PFSK-1 (cell line): ENCODE data around the gene SMIM31.

Experiments used
- FOXP2 ChIP-seq: optimal IDR thresholded peaks from 2 replicates; pipeline ENCODE3; 2011; ENCODE audit warnings: borderline replicate concordance, control low read depth, inconsistent platforms; ENCODE audit not compliant: insufficient read depth; ENCODE audit errors: extremely low read length, extremely low read depth
- POLR2AphosphoS5 ChIP-seq: IDR thresholded peaks from 2 replicates; pipeline ENCODE4 v1.6.1; 2012; ENCODE audit warnings: low read depth, mild to moderate bottlenecking, control low read depth, low read length, moderate library complexity
- SIN3A ChIP-seq: IDR thresholded peaks from 2 replicates; pipeline ENCODE4 v1.6.1; 2012; ENCODE audit warnings: mild to moderate bottlenecking, low read length, moderate library complexity, borderline replicate concordance; ENCODE audit not compliant: insufficient read depth
- TAF1 ChIP-seq: IDR thresholded peaks from 2 replicates; pipeline ENCODE4 v1.6.1; 2012; ENCODE audit warnings: low read length, control low read depth, borderline replicate concordance; ENCODE audit not compliant: insufficient read depth
- TF ChIP-seq, protein P1 (sequence below), 2 experiments: IDR thresholded peaks; 2 replicates each; pipeline versions ENCODE4 v1.6.1 to v1.8.0; 2011 to 2012; ENCODE audit warnings: low read depth in 2 of 2, low read length in 2 of 2, control low read depth in 1 of 2, inconsistent platforms in 1 of 2, mild to moderate bottlenecking in 1 of 2, moderate library complexity in 1 of 2; ENCODE audit not compliant: insufficient read depth in 1 of 2

The SMIM31 gene

DNA sequence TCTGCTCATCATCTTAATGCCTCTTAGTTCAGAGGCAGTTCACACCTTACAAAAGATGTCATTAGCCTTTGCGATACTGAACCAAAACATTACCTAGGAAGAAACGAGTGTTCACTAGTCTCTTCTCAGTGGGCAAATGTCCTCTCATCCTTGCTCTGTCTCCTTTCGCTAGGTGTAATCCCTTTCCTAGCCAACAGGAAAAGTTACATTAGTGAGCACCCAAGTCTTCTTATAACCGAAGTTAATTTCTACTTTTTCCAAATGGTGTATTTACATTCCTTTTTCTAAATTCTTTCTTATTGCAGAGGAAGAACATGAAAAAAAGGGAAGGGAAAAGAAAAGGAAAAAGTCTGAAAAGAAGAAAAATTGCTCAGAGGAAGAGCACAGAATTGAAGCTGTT is 46.9 kb downstream of the SMIM31 start:
- TF ChIP-seq SIN3A (no peak), POLR2AphosphoS5 (no peak), TAF1 (no peak), FOXP2 (no peak)
- TF ChIP-seq, protein P1, sequence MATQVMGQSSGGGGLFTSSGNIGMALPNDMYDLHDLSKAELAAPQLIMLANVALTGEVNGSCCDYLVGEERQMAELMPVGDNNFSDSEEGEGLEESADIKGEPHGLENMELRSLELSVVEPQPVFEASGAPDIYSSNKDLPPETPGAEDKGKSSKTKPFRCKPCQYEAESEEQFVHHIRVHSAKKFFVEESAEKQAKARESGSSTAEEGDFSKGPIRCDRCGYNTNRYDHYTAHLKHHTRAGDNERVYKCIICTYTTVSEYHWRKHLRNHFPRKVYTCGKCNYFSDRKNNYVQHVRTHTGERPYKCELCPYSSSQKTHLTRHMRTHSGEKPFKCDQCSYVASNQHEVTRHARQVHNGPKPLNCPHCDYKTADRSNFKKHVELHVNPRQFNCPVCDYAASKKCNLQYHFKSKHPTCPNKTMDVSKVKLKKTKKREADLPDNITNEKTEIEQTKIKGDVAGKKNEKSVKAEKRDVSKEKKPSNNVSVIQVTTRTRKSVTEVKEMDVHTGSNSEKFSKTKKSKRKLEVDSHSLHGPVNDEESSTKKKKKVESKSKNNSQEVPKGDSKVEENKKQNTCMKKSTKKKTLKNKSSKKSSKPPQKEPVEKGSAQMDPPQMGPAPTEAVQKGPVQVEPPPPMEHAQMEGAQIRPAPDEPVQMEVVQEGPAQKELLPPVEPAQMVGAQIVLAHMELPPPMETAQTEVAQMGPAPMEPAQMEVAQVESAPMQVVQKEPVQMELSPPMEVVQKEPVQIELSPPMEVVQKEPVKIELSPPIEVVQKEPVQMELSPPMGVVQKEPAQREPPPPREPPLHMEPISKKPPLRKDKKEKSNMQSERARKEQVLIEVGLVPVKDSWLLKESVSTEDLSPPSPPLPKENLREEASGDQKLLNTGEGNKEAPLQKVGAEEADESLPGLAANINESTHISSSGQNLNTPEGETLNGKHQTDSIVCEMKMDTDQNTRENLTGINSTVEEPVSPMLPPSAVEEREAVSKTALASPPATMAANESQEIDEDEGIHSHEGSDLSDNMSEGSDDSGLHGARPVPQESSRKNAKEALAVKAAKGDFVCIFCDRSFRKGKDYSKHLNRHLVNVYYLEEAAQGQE (IDR thresholded peaks at IDR 0.05; ENCODE audit: insufficient read depth in 1 of 2, low read depth in 2 of 2, low read length in 2 of 2), result no peak

DNA sequence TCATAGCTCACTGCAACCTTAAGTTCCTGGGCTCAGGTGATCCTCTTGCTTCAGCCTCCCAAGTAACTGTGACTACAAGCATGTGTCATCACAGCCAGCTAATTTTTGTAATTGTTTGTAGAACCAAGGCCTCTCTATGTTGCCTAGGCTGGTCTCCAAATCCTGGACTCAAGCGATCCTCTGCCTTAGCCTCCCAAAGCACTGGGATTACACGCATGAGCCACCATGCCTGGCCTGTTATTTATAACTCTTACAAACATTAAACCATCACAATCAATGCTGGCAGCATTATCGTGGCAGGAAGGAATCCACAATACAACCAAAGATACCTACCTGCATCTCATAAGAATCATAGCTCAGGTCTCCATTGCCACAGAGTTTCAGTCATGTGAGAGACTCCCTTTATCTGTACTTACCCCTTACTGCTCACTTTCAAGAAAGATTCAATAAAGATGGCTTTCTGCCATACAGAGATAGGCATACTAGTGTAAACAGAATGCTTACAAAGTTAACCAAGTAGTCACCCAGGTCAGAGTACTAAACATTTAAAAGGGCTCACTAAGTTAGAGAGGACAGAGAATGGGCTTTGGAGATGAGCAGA is 48.5 kb downstream of the SMIM31 start:
- TF ChIP-seq FOXP2, result no peak
- TF ChIP-seq, protein P1 (IDR thresholded peaks at IDR 0.05; ENCODE audit: insufficient read depth in 1 of 2, low read depth in 2 of 2, low read length in 2 of 2), result no peak
- TF ChIP-seq SIN3A, result no peak
- TF ChIP-seq TAF1, result no peak
- TF ChIP-seq POLR2AphosphoS5, result no peak

DNA sequence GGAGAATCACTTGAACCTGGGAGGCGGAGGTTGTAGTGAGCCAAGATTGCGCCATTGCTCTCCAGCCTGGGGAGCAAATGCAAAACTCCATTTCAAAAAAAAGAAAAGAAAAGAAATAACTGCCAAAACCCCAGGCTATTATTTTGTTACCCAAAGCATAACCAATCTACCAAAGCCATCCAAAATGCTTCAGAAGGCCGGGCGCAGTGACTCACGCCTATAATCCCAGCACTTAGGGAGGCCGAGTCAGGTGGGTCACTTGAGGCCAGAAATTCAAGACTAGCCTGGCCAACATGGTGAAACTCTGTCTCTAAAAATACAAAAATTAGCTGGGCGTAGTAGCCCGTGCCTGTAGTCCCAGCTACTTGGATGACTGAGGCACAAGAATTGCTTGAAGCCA is 49.8 kb downstream of the SMIM31 start:
- TF ChIP-seq, protein P1 (IDR thresholded peaks at IDR 0.05; ENCODE audit: insufficient read depth in 1 of 2, low read depth in 2 of 2, low read length in 2 of 2), result no peak
- TF ChIP-seq SIN3A, result no peak
- TF ChIP-seq POLR2AphosphoS5, result no peak

DNA sequence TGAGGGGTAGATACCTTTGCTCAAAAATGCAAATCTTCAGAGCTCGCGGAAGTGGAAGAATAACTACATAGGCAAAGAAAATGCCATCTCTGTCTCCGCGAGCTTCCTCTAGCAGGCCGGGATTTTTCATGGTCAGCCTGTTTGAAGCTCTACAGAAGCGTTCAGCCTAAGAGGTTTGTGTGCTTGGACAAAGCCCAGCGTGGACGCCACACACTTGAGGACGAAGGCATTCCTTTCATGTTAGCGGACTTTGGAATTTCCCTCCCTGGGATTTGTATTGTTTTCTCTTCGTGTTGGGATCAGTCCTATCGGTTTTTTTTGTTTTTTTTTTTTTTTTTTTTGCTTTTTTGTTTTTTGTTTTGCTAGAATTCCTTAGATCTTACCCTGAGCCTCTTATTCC is 53.7 kb downstream of the SMIM31 start:
- no peak for TF ChIP-seq POLR2AphosphoS5
- TF ChIP-seq SIN3A, result no peak
- TF ChIP-seq, protein P1 (IDR thresholded peaks at IDR 0.05; ENCODE audit: insufficient read depth in 1 of 2, low read depth in 2 of 2, low read length in 2 of 2), result no peak
- no peak for TF ChIP-seq FOXP2
- TF ChIP-seq TAF1, result no peak

DNA sequence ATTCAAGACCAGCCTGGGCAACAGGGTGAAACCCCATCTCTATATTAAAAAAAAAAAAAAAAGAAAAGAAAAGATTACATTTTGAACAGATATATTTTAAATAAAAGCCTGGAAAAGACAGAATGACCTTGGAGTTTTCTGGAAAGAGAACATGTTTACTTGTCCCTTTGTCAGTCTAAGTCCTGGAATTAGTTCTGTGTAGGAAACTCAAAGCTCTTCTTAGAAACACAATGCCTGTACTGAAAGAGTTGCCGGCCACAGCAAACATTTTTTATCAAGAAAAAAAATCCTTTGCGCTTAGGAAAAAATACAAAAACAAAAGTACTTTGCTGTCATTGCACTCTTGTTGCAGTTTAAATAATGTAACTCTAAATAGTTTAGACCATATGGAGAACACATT is 59.6 kb downstream of the SMIM31 start:
- TF ChIP-seq SIN3A (no peak), POLR2AphosphoS5 (no peak), TAF1 (no peak), FOXP2 (no peak)
- TF ChIP-seq, protein P1 (IDR thresholded peaks at IDR 0.05; ENCODE audit: insufficient read depth in 1 of 2, low read depth in 2 of 2, low read length in 2 of 2), result no peak
